Transverse colon (tissue), 4 donors: ENCODE measurements around the gene ZNF263.

Experiments
- POLR2A ChIP-seq: fragments of 450-650 bp; IDR thresholded peaks from one replicate; pipeline ENCODE4 v1.6.1; 2016; ENCODE audit warnings: antibody characterized with exemption, mild to moderate bottlenecking, moderate library complexity
- POLR2AphosphoS5 ChIP-seq, 3 donors: sonication (generic); formaldehyde crosslinking; IDR thresholded peaks; one replicate each; pipeline ENCODE4 v1.6.1; 2016; ENCODE audit warnings: antibody characterized with exemption in 3 of 3
- TF ChIP-seq, protein P1 (sequence below), 5 experiments: fragments of 200-600 bp in 3 of 5; fragments of 450-650 bp in 2 of 5; sonication (generic) in 3 of 5; IDR thresholded peaks; 1 replicate in 2 of 5; 2 replicates in 3 of 5; pipeline ENCODE4 v1.5.1; 2016 to 2017; ENCODE audit warnings: antibody characterized with exemption in 5 of 5, inconsistent platforms in 3 of 5, mild to moderate bottlenecking in 2 of 5, moderate library complexity in 1 of 5

DNA sequence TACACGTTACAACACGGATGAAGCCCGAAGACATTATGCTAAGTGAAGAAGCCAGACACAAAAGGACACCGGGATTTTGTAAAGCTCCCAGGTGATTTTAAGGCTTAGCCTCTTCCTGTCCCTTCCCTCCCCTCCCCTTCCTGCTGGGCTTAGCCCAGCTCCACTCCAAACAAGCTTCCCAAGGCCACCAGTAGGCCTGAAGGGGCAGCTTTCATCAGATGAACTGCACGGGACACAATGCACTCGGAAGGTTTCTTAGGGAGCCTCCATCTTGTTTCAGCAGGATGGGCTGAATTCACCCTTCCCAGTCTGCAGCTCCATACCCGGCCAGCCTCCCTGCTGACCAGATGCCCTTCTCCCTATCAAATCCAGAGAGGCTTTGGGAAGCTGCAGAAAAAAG lies 37.3 kb upstream of the ZNF263 start:
- TF ChIP-seq, protein P1, sequence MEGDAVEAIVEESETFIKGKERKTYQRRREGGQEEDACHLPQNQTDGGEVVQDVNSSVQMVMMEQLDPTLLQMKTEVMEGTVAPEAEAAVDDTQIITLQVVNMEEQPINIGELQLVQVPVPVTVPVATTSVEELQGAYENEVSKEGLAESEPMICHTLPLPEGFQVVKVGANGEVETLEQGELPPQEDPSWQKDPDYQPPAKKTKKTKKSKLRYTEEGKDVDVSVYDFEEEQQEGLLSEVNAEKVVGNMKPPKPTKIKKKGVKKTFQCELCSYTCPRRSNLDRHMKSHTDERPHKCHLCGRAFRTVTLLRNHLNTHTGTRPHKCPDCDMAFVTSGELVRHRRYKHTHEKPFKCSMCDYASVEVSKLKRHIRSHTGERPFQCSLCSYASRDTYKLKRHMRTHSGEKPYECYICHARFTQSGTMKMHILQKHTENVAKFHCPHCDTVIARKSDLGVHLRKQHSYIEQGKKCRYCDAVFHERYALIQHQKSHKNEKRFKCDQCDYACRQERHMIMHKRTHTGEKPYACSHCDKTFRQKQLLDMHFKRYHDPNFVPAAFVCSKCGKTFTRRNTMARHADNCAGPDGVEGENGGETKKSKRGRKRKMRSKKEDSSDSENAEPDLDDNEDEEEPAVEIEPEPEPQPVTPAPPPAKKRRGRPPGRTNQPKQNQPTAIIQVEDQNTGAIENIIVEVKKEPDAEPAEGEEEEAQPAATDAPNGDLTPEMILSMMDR (IDR thresholded peaks at IDR 0.05), result no peak
- TF ChIP-seq POLR2A, result no peak
- TF ChIP-seq POLR2AphosphoS5 (IDR thresholded peaks at IDR 0.05), result no peak
